ENCODE measurements around the gene RIMS1.

Gene RIMS1

GRCh38 chr6:72386324-72386723 lies 500.0 kb downstream of the RIMS1 start:
- DNase-seq (ENCODE audit: low read depth) = no peak
- no peak overlapping the region for H3K4me3 ChIP-seq (ENCODE audit: control insufficient read depth, low read depth, low read length)
- TF ChIP-seq CTCF (IDR thresholded peaks at IDR 0.05; ENCODE audit: control insufficient read depth, insufficient read depth, low read depth, low read length, missing control alignments) = no peak

GRCh38 chr6:72389698-72390097 lies 503.3 kb downstream of the RIMS1 start:
- TF ChIP-seq CTCF (IDR thresholded peaks at IDR 0.05; ENCODE audit: control insufficient read depth, insufficient read depth, low read depth, low read length, missing control alignments) = no peak
- H3K4me3 ChIP-seq (ENCODE audit: control insufficient read depth, low read depth, low read length) = no peak overlapping the region
- no peak for DNase-seq (ENCODE audit: low read depth)

- no peak for DNase-seq (ENCODE audit: low read depth)
- no peak overlapping the region for H3K4me3 ChIP-seq (ENCODE audit: control insufficient read depth, low read depth, low read length)
- no peak for TF ChIP-seq CTCF (IDR thresholded peaks at IDR 0.05; ENCODE audit: control insufficient read depth, insufficient read depth, low read depth, low read length, missing control alignments)
Measured at GRCh38 chr6:72390548-72390947, 504.2 kb downstream of the RIMS1 start.

GRCh38 chr6:72401865-72402264 lies 515.5 kb downstream of the RIMS1 start:
- DNase-seq (ENCODE audit: low read depth) = no peak
- no peak overlapping the region for H3K4me3 ChIP-seq (ENCODE audit: control insufficient read depth, low read depth, low read length)
- TF ChIP-seq CTCF (IDR thresholded peaks at IDR 0.05; ENCODE audit: control insufficient read depth, insufficient read depth, low read depth, low read length, missing control alignments) = no peak

GRCh38 chr6:72403413-72403812 lies 517.1 kb downstream of the RIMS1 start:
- H3K4me3 ChIP-seq (ENCODE audit: control insufficient read depth, low read depth, low read length) = no peak overlapping the region
- no peak for TF ChIP-seq CTCF (IDR thresholded peaks at IDR 0.05; ENCODE audit: control insufficient read depth, insufficient read depth, low read depth, low read length, missing control alignments)
- DNase-seq (ENCODE audit: low read depth) = no peak

- no peak for DNase-seq (ENCODE audit: low read depth)
- no peak overlapping the region for H3K4me3 ChIP-seq (ENCODE audit: control insufficient read depth, low read depth, low read length)
- TF ChIP-seq CTCF (IDR thresholded peaks at IDR 0.05; ENCODE audit: control insufficient read depth, insufficient read depth, low read depth, low read length, missing control alignments) = no peak
Measured at GRCh38 chr6:72406517-72406916, 520.2 kb downstream of the RIMS1 start.

GRCh38 chr6:72410769-72411168 lies 524.4 kb downstream of the RIMS1 start:
- H3K4me3 ChIP-seq (ENCODE audit: control insufficient read depth, low read depth, low read length) = no peak overlapping the region
- no peak for TF ChIP-seq CTCF (IDR thresholded peaks at IDR 0.05; ENCODE audit: control insufficient read depth, insufficient read depth, low read depth, low read length, missing control alignments)
- DNase-seq (ENCODE audit: low read depth) = no peak

All from AG09309 (cell line).